ENCODE results near the gene SASH1.

GRCh38 chr6:148577687-148578488 is 235.2 kb downstream of the SASH1 start:
- TF ChIP-seq CTCF (tag by site-specific recombination; IDR thresholded peaks at IDR 0.05), result peak; percentile 99
- no peak for TF ChIP-seq ZBTB7A (tag by site-specific recombination; IDR thresholded peaks at IDR 0.05; ENCODE audit: low read depth)
- no peak for TF ChIP-seq ZNF350 (tag by site-specific recombination; IDR thresholded peaks at IDR 0.05)
- TF ChIP-seq PRDM1 (tag by site-specific recombination; IDR thresholded peaks at IDR 0.05), result no peak
- TF ChIP-seq ZNF521 (tag by site-specific recombination; IDR thresholded peaks at IDR 0.05), result no peak
- TF ChIP-seq ZNF174 (tag by site-specific recombination; IDR thresholded peaks at IDR 0.05), result no peak
- TF ChIP-seq ATF2 (tag by site-specific recombination; IDR thresholded peaks at IDR 0.05; ENCODE audit: low read depth), result no peak
- TF ChIP-seq ZNF707 (tag by site-specific recombination; IDR thresholded peaks at IDR 0.05), result no peak
- no peak for TF ChIP-seq GLIS1 (tag by site-specific recombination; IDR thresholded peaks at IDR 0.05)
- TF ChIP-seq, protein P1, sequence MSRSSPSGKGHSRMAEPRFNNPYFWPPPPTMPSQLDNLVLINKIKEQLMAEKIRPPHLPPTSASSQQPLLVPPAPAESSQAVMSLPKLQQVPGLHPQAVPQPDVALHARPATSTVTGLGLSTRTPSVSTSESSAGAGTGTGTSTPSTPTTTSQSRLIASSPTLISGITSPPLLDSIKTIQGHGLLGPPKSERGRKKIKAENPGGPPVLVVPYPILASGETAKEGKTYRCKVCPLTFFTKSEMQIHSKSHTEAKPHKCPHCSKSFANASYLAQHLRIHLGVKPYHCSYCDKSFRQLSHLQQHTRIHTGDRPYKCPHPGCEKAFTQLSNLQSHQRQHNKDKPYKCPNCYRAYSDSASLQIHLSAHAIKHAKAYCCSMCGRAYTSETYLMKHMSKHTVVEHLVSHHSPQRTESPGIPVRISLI (tag by site-specific recombination; IDR thresholded peaks at IDR 0.05), result no peak
- TF ChIP-seq, protein P2, sequence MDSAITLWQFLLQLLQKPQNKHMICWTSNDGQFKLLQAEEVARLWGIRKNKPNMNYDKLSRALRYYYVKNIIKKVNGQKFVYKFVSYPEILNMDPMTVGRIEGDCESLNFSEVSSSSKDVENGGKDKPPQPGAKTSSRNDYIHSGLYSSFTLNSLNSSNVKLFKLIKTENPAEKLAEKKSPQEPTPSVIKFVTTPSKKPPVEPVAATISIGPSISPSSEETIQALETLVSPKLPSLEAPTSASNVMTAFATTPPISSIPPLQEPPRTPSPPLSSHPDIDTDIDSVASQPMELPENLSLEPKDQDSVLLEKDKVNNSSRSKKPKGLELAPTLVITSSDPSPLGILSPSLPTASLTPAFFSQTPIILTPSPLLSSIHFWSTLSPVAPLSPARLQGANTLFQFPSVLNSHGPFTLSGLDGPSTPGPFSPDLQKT (IDR thresholded peaks at IDR 0.05; ENCODE audit: borderline replicate concordance, low read depth, low read length), result no peak

Data from HEK293 (cell line).